GM19238 (cell line): ENCODE measurements around the gene FADS2.

Experiments
- DNase-seq: peaks from one replicate; pipeline ENCODE4 v3.0.0; 2011; ENCODE audit warnings: low spot score; ENCODE audit not compliant: insufficient read length

FADS2 gene

DNA sequence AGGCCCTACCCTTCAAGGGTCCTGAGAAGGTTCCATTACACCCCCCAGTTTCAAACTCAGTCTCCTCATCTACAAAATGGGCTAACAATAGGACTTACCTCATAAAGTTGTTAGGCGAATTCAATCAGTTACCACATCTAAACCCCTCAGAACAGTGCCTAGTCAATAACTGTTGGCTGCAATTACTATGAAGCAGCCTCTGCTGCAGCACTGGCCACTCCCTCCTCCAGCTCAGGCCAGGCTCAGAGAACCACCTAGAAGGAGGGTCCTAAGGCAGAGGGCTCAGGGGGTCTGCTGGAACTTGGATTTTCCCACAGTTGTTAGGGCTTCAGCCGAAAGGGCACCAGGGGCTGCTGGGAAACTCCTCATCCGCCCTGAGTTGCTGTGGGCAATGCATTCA, 58.5 kb downstream of the FADS2 start:
- no peak for DNase-seq

DNA sequence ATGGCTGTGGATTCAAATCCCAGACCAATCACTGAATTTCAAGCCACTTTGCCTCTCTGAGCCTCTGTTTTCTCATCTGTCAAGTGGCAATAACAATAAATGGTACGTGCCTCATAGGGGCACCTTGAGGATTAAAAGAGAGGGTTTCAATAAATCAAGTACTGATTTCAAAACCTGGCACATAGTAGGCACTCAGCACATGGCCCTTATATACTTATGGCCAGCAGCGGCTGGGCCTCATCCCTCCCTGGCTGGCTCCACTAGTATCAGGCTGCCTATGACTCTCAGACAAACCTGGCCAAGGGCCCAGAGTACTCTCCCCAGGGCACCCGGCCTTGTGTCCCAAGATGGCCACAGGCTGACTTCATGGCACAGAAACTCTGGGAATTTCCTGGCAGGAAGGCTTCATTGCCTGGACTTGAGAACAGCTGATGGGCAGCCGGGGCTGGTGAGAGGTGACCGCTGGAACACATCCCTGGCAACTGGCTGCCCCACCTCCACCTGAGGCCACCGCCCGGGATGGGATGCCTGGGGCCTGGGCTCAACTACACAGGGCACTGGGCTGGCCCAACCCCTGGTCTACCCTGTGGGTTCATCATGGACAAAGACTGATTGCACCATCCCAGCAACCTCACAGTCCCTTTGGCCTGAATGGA, 59.9 kb downstream of the FADS2 start:
- DNase-seq = no peak

GRCh38 chr11:61888590-61888989, 60.5 kb downstream of the FADS2 start:
- no peak for DNase-seq

DNA sequence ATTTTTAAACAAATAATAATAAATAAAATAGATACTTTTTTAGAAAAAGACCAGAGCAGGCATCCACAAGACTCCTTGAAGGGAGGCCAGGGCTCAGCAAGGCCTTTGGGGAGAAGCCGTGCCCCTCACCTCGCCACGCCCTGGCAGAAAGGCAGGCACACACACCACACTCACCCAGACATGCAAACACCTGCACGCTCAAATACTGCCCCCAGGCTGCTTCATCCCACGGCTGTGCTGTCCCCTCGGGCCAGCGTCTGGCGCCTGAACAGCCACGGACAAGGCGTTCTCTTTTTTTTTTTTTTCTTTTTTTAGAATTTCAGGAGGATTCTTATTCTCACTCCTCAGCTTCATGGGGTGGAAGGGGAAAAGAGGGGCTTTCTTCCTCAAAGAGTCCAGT, 61.7 kb downstream of the FADS2 start:
- DNase-seq = no peak

GRCh38 chr11:61890529-61891330, 62.6 kb downstream of the FADS2 start:
- no peak for DNase-seq

GRCh38 chr11:61891331-61892084, 63.4 kb downstream of the FADS2 start, which contains the start of gene FADS3:
Gene FADS3, minus strand, starts transcription at chr11:61891545. Its CDS starts 164 bp downstream, at chr11:61891381.
- DNase-seq = peak; percentile 56

DNA sequence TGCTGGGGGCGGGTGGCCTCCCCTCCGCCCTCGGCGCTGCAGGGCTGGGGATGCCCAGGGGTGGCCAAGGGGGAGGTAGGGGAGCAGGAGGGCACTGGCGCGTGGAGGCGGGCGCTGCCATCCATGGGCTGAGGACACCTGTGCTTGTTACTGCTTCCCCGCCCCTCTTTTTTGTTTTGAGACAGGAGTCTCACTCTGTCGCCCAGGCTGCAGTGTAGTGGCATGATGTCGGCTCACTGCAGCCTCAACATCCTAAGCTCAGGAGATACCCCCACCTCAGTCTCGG, 63.9 kb downstream of the FADS2 start:
- no peak for DNase-seq

DNA sequence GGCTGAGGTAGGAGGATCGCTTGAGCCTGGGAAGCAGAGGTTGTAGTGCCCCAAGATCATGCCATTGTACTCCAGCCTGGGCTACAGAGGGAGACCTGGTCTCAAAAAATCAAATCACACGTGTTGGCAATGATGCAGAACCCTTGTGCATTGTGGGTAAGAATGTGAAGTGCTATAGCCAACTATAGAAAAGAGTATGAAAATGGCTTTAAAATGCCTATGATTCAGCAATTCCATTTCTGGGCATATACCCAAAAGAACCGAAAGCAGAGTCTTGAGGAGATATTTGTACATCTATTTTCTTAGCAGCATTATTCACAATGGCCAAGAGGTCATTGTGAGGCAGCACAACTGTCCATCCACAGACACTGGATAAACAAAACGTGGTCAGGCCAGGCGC, 65.9 kb downstream of the FADS2 start:
- no peak for DNase-seq

DNA sequence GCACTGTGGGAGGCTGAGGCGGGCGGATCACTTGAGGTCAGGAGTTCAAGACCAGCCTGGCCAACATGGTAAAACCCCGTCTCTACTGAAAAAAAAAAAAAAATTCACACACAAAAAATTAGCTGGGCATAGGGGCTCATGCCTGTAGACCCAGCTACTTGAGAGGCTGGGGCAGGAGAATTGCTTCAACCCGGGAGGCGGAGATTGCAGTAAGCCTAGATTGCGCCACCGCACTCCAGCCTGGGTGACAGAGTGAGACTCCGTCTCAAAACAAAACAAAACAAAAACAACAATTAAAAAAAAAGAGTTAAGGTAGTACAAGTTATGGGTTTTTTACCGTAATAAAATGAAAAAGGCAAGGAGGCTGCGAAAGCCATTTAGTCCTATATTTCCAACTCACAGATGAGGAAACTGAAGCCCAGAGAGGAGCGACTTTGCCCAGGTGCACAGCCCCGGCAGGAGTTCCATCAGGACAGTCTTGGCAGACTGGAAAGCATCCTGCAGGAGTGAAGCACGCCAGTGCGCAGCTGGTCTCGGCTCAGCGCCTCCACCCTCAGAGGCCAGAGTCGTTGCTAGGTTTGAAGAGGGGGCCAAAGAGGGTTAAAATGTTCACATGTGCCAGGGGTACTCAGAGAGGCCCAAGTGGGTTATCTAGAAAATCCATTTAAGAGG, 67.1 kb downstream of the FADS2 start:
- DNase-seq = no peak

GRCh38 chr11:61895718-61896059, 67.6 kb downstream of the FADS2 start:
- DNase-seq = no peak

GRCh38 chr11:61896665-61897386, 68.7 kb downstream of the FADS2 start:
- no peak for DNase-seq

GRCh38 chr11:61897387-61898246, 69.5 kb downstream of the FADS2 start:
- DNase-seq = peak; percentile 88

- no peak for DNase-seq
These were observed 70.1 kb downstream of the FADS2 start for GRCh38 chr11:61898247-61898582.

DNA sequence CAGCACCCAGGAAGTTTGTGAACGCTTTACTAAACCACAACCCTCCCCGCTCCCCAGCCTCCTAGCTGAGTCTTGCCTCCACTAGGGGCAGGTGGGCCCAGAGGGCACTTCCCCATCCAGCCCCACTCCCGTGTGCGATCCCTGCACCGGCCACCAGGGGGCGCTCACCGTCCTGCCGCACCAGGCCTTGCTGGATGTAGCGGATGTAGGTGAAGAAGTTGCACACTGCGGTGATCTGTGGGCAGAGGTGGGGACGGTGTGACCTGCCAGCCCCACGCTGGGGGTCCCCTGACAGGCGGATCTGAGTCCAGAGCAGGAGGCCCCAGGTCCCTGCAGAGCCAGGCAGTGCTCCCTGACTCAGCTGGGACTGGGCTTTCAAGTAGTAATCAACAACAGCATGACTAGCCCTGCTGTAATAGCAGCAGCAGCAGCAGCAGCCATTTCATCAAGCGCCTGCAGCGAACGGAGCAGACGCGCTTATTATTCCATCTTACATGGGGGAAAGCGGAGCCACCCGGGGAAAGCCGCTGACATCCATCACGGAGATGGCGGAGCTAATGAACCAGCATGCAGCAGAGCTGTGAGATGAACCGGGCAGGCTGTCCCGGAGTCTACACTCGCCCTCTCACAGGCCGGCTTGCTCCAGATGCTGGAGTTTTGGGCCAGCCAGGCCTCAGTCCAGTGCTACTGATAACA, 71.2 kb downstream of the FADS2 start:
- peak; percentile 97 for DNase-seq

- DNase-seq = no peak
These were observed 72.2 kb downstream of the FADS2 start for GRCh38 chr11:61900251-61900650.

DNA sequence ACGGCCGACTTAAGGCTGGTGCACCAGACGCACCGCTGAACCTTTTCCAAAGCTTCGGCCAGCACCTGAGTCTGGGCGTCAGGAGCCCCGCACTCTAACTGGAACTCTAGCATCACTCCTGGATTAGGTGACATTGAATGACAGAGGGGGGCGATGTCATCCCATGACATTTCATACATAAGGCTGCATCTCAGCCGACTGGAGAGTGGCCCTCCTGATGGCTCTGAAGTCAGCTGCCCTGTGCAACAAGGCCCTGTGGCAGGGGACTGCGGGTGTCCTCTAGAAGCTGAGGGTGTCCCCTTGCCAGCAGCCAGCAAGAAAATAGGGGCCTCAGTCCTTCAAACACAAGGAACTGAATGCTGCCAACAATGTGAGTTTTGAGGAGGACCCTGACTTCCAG, 73.3 kb downstream of the FADS2 start:
- no peak for DNase-seq

- no peak for DNase-seq
These were observed 74.2 kb downstream of the FADS2 start for GRCh38 chr11:61902313-61902712.

DNA sequence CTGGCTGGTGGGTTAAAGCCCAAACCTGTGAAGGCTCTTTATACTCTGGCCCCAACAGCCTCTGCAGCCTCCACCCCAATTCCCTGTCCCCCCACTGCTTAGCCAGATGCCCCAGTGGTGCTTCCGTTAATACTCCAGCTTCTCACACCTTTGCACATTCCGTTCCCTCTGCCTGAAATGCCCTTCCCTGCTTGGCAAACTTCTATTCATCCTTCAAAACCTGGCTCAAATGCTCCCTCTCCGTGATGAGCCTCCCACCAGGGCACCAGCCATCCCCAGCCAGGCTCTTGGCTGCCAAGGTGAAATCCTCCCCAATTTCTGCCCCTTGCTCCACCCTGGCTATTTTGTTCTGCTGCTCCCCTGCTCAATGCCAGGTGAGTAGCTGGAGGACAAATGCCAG, 75.7 kb downstream of the FADS2 start:
- no peak for DNase-seq

DNA sequence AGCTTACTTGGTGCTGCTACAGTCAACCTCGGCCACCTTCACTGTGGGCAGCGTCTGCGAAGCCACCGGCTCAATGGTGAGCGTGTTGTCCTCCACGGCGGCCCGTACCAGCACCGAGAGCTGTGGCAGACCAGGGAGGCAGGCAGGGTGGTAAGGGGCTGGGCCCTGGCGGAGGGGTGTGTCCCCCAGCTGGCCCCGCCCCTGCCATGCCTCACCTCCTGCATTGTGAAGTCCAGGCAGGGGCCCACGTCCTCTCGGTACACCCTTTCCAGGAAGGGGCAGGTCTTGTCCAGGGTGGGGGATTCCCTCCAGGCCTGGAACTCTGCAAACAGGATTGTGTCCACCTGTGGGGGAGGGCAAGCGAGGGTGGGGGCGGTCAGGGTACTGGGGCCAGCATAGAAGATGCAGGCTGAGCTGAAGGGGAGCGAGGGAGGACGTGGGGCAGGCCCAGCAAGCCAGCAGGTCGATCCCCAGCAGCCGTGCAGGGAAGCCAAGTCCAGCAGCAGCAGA, 76.5 kb downstream of the FADS2 start:
- no peak for DNase-seq
